ENCODE results near the gene CELSR1.

Gene CELSR1

DNA sequence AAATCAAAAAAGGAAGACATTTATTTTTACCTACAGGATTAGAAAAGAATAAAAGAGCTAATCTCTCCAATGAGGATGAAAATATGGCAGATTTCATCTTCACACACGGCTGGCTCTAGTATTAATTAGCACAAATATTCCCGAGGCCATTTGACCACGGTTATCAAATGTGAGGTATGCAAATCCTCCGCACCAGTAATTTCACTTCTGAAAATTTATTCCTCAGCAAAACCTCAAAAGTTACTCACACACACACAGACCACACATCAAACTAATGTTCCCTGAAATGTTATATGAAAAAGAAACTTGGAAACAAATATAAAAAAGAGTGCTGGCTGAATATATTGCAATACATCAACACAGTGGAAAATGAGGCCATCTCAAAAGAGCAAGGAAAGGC, 32.8 kb downstream of the CELSR1 start:
- ATAC-seq: no peak
- no peak for TF ChIP-seq ZNF70 (CRISPR knock-in tag; IDR thresholded peaks at IDR 0.05)
- TF ChIP-seq ZNF8 (CRISPR knock-in tag; IDR thresholded peaks at IDR 0.05): no peak
- no peak for TF ChIP-seq ISL1 (CRISPR knock-in tag; IDR thresholded peaks at IDR 0.05)
- TF ChIP-seq, protein P1, sequence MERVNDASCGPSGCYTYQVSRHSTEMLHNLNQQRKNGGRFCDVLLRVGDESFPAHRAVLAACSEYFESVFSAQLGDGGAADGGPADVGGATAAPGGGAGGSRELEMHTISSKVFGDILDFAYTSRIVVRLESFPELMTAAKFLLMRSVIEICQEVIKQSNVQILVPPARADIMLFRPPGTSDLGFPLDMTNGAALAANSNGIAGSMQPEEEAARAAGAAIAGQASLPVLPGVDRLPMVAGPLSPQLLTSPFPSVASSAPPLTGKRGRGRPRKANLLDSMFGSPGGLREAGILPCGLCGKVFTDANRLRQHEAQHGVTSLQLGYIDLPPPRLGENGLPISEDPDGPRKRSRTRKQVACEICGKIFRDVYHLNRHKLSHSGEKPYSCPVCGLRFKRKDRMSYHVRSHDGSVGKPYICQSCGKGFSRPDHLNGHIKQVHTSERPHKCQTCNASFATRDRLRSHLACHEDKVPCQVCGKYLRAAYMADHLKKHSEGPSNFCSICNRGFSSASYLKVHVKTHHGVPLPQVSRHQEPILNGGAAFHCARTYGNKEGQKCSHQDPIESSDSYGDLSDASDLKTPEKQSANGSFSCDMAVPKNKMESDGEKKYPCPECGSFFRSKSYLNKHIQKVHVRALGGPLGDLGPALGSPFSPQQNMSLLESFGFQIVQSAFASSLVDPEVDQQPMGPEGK (CRISPR knock-in tag; IDR thresholded peaks at IDR 0.05; ENCODE audit: borderline replicate concordance): no peak
- no peak for TF ChIP-seq TCF4 (CRISPR knock-in tag; IDR thresholded peaks at IDR 0.05; ENCODE audit: borderline replicate concordance)
- TF ChIP-seq, protein P2, sequence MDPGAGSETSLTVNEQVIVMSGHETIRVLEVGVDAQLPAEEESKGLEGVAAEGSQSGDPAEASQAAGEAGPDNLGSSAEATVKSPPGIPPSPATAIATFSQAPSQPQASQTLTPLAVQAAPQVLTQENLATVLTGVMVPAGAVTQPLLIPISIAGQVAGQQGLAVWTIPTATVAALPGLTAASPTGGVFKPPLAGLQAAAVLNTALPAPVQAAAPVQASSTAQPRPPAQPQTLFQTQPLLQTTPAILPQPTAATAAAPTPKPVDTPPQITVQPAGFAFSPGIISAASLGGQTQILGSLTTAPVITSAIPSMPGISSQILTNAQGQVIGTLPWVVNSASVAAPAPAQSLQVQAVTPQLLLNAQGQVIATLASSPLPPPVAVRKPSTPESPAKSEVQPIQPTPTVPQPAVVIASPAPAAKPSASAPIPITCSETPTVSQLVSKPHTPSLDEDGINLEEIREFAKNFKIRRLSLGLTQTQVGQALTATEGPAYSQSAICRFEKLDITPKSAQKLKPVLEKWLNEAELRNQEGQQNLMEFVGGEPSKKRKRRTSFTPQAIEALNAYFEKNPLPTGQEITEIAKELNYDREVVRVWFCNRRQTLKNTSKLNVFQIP (CRISPR knock-in tag; IDR thresholded peaks at IDR 0.05; ENCODE audit: borderline replicate concordance, low read depth): no peak
- no peak for TF ChIP-seq ESRRG (CRISPR knock-in tag; IDR thresholded peaks at IDR 0.05)
- no peak for TF ChIP-seq ARNTL (CRISPR knock-in tag; IDR thresholded peaks at IDR 0.05; ENCODE audit: borderline replicate concordance, low read depth)
- no peak for TF ChIP-seq GLIS3 (CRISPR knock-in tag; IDR thresholded peaks at IDR 0.05)
- no peak for TF ChIP-seq RARB (CRISPR knock-in tag; IDR thresholded peaks at IDR 0.05)
- no peak for TF ChIP-seq SNAI2 (CRISPR knock-in tag; IDR thresholded peaks at IDR 0.05)
- no peak for TF ChIP-seq BACH2 (CRISPR knock-in tag; IDR thresholded peaks at IDR 0.05; ENCODE audit: borderline replicate concordance)
- TF ChIP-seq, protein P3, sequence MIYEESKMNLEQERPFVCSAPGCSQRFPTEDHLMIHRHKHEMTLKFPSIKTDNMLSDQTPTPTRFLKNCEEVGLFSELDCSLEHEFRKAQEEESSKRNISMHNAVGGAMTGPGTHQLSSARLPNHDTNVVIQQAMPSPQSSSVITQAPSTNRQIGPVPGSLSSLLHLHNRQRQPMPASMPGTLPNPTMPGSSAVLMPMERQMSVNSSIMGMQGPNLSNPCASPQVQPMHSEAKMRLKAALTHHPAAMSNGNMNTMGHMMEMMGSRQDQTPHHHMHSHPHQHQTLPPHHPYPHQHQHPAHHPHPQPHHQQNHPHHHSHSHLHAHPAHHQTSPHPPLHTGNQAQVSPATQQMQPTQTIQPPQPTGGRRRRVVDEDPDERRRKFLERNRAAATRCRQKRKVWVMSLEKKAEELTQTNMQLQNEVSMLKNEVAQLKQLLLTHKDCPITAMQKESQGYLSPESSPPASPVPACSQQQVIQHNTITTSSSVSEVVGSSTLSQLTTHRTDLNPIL (CRISPR knock-in tag; IDR thresholded peaks at IDR 0.05; ENCODE audit: low read depth): no peak
- no peak for TF ChIP-seq ZC3H10 (CRISPR knock-in tag; IDR thresholded peaks at IDR 0.05)
- TF ChIP-seq CSDC2 (CRISPR knock-in tag; IDR thresholded peaks at IDR 0.05): no peak
- TF ChIP-seq TOX (CRISPR knock-in tag; IDR thresholded peaks at IDR 0.05; ENCODE audit: borderline replicate concordance): no peak

DNA sequence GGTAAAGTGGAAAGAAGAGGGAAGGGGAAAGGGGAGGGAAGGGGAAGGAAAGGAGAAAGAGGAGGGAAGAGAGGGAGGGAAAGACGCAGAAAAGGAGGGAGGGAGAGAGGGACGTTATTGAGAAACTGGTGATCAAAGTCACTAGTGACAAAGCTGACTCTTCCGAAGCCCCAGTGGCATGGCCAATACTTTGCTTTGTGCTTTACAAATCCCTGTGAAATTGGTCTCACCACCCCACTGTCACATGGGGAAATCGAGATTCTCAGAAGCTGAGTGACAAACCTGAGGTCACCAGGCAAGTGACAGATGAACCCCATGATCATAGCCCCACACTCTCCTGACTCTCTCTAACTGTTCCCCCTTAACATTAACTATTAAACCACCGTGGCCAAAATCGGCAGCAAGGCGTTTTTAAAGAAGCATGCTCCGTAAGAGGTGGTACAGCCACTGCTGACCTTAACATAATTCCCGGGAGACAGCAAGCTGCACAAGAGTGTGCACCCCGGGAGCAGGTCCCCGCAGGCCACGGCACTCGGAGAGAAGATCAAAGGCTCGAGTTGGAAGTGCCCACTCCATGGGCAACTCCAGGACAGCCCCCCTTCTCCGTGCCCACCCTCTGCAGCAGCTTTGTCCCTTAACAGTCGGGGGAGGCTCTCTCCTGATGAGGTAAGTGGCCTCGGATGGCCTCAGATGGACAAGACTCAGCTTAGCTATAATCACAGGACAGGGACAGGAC, 34.8 kb downstream of the CELSR1 start:
- no peak for ATAC-seq
- TF ChIP-seq PPARA (CRISPR knock-in tag; IDR thresholded peaks at IDR 0.05; ENCODE audit: borderline replicate concordance) (no peak), ZNF8 (CRISPR knock-in tag; IDR thresholded peaks at IDR 0.05) (no peak), CSDC2 (CRISPR knock-in tag; IDR thresholded peaks at IDR 0.05) (no peak), TCF4 (CRISPR knock-in tag; IDR thresholded peaks at IDR 0.05; ENCODE audit: borderline replicate concordance) (no peak), ARNTL (CRISPR knock-in tag; IDR thresholded peaks at IDR 0.05; ENCODE audit: borderline replicate concordance, low read depth) (no peak), RARB (CRISPR knock-in tag; IDR thresholded peaks at IDR 0.05) (no peak), ZC3H10 (CRISPR knock-in tag; IDR thresholded peaks at IDR 0.05) (no peak), ISL1 (CRISPR knock-in tag; IDR thresholded peaks at IDR 0.05) (no peak), ZNF565 (CRISPR knock-in tag; conservative IDR thresholded peaks at IDR 0.05; ENCODE audit: low read depth) (no peak), ZFP3 (CRISPR knock-in tag; IDR thresholded peaks at IDR 0.05) (no peak), ZFP30 (CRISPR knock-in tag; IDR thresholded peaks at IDR 0.05) (no peak), TOX (CRISPR knock-in tag; IDR thresholded peaks at IDR 0.05; ENCODE audit: borderline replicate concordance) (no peak)
- TF ChIP-seq, protein P3 (CRISPR knock-in tag; IDR thresholded peaks at IDR 0.05; ENCODE audit: low read depth): no peak
- TF ChIP-seq, protein P1 (CRISPR knock-in tag; IDR thresholded peaks at IDR 0.05; ENCODE audit: borderline replicate concordance): no peak
- TF ChIP-seq, protein P4, sequence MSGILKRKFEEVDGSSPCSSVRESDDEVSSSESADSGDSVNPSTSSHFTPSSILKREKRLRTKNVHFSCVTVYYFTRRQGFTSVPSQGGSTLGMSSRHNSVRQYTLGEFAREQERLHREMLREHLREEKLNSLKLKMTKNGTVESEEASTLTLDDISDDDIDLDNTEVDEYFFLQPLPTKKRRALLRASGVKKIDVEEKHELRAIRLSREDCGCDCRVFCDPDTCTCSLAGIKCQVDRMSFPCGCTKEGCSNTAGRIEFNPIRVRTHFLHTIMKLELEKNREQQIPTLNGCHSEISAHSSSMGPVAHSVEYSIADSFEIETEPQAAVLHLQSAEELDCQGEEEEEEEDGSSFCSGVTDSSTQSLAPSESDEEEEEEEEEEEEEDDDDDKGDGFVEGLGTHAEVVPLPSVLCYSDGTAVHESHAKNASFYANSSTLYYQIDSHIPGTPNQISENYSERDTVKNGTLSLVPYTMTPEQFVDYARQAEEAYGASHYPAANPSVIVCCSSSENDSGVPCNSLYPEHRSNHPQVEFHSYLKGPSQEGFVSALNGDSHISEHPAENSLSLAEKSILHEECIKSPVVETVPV (CRISPR knock-in tag; IDR thresholded peaks at IDR 0.05): no peak
- TF ChIP-seq, protein P5, sequence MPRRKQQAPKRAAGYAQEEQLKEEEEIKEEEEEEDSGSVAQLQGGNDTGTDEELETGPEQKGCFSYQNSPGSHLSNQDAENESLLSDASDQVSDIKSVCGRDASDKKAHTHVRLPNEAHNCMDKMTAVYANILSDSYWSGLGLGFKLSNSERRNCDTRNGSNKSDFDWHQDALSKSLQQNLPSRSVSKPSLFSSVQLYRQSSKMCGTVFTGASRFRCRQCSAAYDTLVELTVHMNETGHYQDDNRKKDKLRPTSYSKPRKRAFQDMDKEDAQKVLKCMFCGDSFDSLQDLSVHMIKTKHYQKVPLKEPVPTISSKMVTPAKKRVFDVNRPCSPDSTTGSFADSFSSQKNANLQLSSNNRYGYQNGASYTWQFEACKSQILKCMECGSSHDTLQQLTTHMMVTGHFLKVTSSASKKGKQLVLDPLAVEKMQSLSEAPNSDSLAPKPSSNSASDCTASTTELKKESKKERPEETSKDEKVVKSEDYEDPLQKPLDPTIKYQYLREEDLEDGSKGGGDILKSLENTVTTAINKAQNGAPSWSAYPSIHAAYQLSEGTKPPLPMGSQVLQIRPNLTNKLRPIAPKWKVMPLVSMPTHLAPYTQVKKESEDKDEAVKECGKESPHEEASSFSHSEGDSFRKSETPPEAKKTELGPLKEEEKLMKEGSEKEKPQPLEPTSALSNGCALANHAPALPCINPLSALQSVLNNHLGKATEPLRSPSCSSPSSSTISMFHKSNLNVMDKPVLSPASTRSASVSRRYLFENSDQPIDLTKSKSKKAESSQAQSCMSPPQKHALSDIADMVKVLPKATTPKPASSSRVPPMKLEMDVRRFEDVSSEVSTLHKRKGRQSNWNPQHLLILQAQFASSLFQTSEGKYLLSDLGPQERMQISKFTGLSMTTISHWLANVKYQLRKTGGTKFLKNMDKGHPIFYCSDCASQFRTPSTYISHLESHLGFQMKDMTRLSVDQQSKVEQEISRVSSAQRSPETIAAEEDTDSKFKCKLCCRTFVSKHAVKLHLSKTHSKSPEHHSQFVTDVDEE (CRISPR knock-in tag; IDR thresholded peaks at IDR 0.05): no peak
